Trophoblast cell (in vitro differentiated cells and primary cell): ENCODE measurements around the gene IGIP.
A peak's percentile ranks its signal among the peaks of the same experiment; 100 is the strongest.

Source experiments
- DNase-seq, 2 donors: peaks; one replicate each; pipeline ENCODE4 v3.0.0-alpha.2; 2016
- H2AFZ ChIP-seq: 2 replicates; pipeline ENCODE4 v1.6.1; 2013; ENCODE audit warnings: low read length, moderate library complexity, mild to moderate bottlenecking; ENCODE audit not compliant: insufficient read depth, poor library complexity
- H2AK5ac ChIP-seq: 2 replicates; pipeline ENCODE4 v1.6.1; 2013; ENCODE audit warnings: mild to moderate bottlenecking, low read length
- H2BK120ac ChIP-seq: 2 replicates; pipeline ENCODE4 v1.6.1; 2013; ENCODE audit warnings: low read length, mild to moderate bottlenecking, moderate library complexity; ENCODE audit not compliant: insufficient read depth, poor library complexity
- H2BK12ac ChIP-seq: 2 replicates; pipeline ENCODE4 v1.6.1; 2013; ENCODE audit warnings: mild to moderate bottlenecking, low read length, moderate library complexity
- H2BK5ac ChIP-seq: 2 replicates; pipeline ENCODE4 v1.6.1; 2013; ENCODE audit warnings: low read length, low read depth, moderate library complexity, mild to moderate bottlenecking; ENCODE audit not compliant: poor library complexity
- H3K14ac ChIP-seq: 2 replicates; pipeline ENCODE4 v1.6.1; 2013; ENCODE audit warnings: mild to moderate bottlenecking, low read length
- H3K18ac ChIP-seq: 2 replicates; pipeline ENCODE4 v1.6.1; 2013; ENCODE audit warnings: mild to moderate bottlenecking, low read length
- H3K23ac ChIP-seq: 2 replicates; pipeline ENCODE4 v1.6.1; 2013; ENCODE audit warnings: low read length
- H3K27ac ChIP-seq: 2 replicates; pipeline ENCODE4 v1.5.1; 2013; ENCODE audit warnings: low read depth, mild to moderate bottlenecking, inconsistent platforms, low read length, moderate library complexity
- H3K27me3 ChIP-seq: 2 replicates; pipeline ENCODE4 v1.6.1; 2013; ENCODE audit warnings: inconsistent platforms, mild to moderate bottlenecking, low read length, moderate library complexity; ENCODE audit not compliant: insufficient read depth
- H3K36me3 ChIP-seq, 2 experiments: 1 replicate in 1 of 2; 2 replicates in 1 of 2; pipeline ENCODE4 v1.6.1; 2013; ENCODE audit warnings: low read length in 2 of 2, mild to moderate bottlenecking in 2 of 2, moderate library complexity in 1 of 2; ENCODE audit not compliant: insufficient read depth in 2 of 2, control insufficient read depth in 1 of 2
- H3K4ac ChIP-seq: 2 replicates; pipeline ENCODE4 v1.6.1; 2013; ENCODE audit warnings: low read depth, mild to moderate bottlenecking, low read length, moderate library complexity
- H3K4me1 ChIP-seq, 2 experiments: 1 replicate in 1 of 2; 2 replicates in 1 of 2; pipeline ENCODE4 v1.6.1; 2013; ENCODE audit warnings: low read length in 2 of 2, mild to moderate bottlenecking in 2 of 2, moderate library complexity in 1 of 2; ENCODE audit not compliant: insufficient read depth in 2 of 2, control insufficient read depth in 1 of 2
- H3K4me2 ChIP-seq: 2 replicates; pipeline ENCODE4 v1.6.1; 2013; ENCODE audit warnings: inconsistent platforms, mild to moderate bottlenecking, low read length, moderate library complexity
- H3K4me3 ChIP-seq: 2 replicates; pipeline ENCODE4 v1.5.1; 2013; ENCODE audit warnings: mild to moderate bottlenecking, low read depth, low read length, inconsistent platforms
- H3K79me1 ChIP-seq: one replicate; pipeline ENCODE4 v1.6.1; 2013; ENCODE audit warnings: low read length
- H3K79me2 ChIP-seq: 2 replicates; pipeline ENCODE4 v1.6.1; 2013; ENCODE audit warnings: low read length, mild to moderate bottlenecking; ENCODE audit not compliant: control insufficient read depth, insufficient read depth, poor library complexity
- H3K9ac ChIP-seq: 2 replicates; pipeline ENCODE4 v1.6.1; 2013; ENCODE audit warnings: mild to moderate bottlenecking, low read length
- H3K9me3 ChIP-seq: 2 replicates; pipeline ENCODE4 v1.6.1; 2013; ENCODE audit warnings: low read depth, mild to moderate bottlenecking, control low read depth, inconsistent platforms, low read length; ENCODE audit not compliant: insufficient read depth
- H4K12ac ChIP-seq: 2 replicates; pipeline ENCODE4 v1.6.1; 2013; ENCODE audit warnings: low read depth, mild to moderate bottlenecking, low read length, moderate library complexity
- H4K8ac ChIP-seq: 2 replicates; pipeline ENCODE4 v1.6.1; 2013; ENCODE audit warnings: low read depth, mild to moderate bottlenecking, low read length, moderate library complexity
- H4K91ac ChIP-seq: one replicate; pipeline ENCODE4 v1.6.1; 2013; ENCODE audit warnings: low read depth, mild to moderate bottlenecking, low read length, moderate library complexity
- WGBS: extraction: QIAGEN DNeasy Blood & Tissue Kit; methylation state at CpG from one replicate; pipeline ENCODE4 v1.1.7; 2013; ENCODE audit warnings: missing lambda C conversion rate; ENCODE audit not compliant: insufficient read length, insufficient coverage; ENCODE audit errors: extremely low coverage; 5-methylcytosine and 5-hydroxymethylcytosine counted together

Gene IGIP

DNA sequence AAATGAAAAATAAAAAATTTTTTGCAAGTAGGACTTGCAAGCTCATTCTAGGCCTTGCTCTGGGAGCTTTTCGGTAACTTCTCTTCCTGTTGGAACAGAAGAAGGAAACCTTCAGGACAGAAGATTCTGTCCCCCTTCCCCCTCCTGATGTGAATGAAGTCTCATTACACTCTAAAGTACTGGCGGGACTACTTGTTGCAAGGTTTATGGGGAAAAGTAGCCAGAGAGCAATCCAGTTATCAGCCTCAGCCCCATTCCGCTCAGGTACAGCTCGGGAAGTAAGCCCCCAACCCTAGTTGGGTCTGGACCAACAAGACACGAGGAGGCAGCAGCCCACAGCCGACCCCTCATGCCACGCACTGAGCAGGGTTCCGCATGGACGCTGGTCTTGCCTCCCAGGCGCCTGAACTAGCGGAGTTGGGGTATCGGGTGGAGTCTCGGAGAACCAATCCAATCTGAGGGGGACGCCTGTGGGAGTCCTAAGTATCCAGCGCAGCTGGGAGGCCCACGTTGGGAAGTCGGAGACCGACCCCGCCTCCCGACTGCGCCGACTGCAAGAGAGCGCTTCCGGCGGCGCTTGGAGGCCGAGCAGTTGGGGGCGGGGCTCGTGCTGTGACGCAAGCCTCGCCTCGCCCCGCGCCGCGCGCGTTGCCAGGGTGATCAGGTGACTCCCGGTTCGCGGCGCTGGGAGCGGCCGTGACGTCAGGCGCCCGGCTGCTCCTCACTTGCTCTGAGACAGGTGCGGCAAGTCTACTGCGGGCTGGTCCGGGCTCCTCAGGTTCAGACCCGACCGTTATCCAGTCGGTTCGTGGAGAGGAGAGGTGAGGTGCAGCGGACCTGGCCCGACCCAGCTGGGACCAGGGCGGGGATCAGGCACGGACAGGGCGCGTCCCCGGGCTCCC is 49.0 kb downstream of the IGIP start, which contains the start of gene CYSTM1:
Gene CYSTM1, plus strand, starts transcription at position 724 of the 902 bp plus-strand sequence. CDS start 19,278 bp downstream, outside the sequence.
- Histone ChIP-seq H2BK5ac (peak within 1 kb of the TSS; percentile 44), H3K18ac (peak within 1 kb of the TSS; percentile 51), H3K4me2 (peak within 1 kb of the TSS; percentile 65), H2BK120ac (peak within 1 kb of the TSS; percentile 29), H3K27ac (peak within 1 kb of the TSS; percentile 38), H3K4ac (peak within 1 kb of the TSS; percentile 37), H3K79me2 (peaks cover 3% of the 10 kb centered on the region), H2AFZ (peak within 1 kb of the TSS; percentile 96), H3K4me3 (peak within 1 kb of the TSS; percentile 87), H3K27me3 (no peaks in the 10 kb centered on the region), H3K9ac (peak within 1 kb of the TSS; percentile 81), H2AK5ac (no peak within 1 kb of the TSS), H3K4me1 (peaks cover 2 to 6% of the 10 kb centered on the region in 2 experiments), H4K12ac (peak within 1 kb of the TSS; percentile 84), H4K8ac (peak within 1 kb of the TSS; percentile 86), H4K91ac (peak within 1 kb of the TSS; percentile 74), H3K23ac (no peak within 1 kb of the TSS), H3K9me3 (peaks cover 1% of the 10 kb centered on the region), H3K36me3 (no peaks in the 10 kb centered on the region), H2BK12ac (peak within 1 kb of the TSS; percentile 2), H3K14ac (peak within 1 kb of the TSS; percentile 78), H3K79me1 (peaks cover 13% of the 10 kb centered on the region)
- peak; percentile 99 for DNase-seq
- no CpG with 5 or more reads among the region's 61 CpGs for WGBS

DNA sequence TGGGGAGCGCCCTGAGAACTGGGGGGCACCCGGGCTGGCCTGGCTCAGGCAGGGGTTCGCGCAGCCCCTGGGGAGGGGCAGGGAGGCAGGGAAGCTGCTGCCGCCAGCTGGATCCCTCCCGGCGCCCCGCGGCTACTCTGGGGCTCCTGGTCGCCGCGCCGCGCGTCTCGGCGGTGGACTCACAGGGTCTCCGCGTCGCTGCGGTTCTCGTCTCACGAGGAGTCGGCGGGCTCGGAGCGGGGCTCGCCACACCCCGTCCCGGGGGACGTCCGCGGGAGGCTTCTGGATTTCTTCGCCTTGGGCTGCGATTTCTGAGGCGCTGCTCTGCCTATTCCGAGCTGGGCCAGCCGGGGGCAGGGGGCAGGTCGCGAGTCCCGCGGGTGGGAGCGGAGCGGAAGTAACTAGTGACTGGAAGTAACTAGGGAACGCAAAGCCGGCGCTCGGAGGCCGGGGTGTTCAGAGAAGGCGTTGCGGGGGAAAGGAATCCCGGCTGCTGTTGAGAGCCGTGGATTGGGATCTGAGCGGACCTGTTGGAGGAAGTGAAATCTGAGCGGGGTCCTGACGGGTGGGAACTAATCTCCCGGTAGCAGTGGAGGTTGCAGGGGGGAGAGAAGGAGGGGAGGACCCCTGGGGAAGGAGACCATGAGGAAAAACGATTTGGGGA is 49.8 kb downstream of the IGIP start:
- peak overlapping the region; percentile 65 for H3K4me2 ChIP-seq
- H2AFZ ChIP-seq: peak overlapping the region; percentile 96
- peak overlapping the region; percentile 75 for H3K14ac ChIP-seq
- peak overlapping the region; percentile 8 for H2BK120ac ChIP-seq
- no peak overlapping the region for H2AK5ac ChIP-seq
- no CpG with 5 or more reads among the region's 58 CpGs for WGBS
- H3K4ac ChIP-seq: peak overlapping the region; percentile 37
- no peak overlapping the region for H3K23ac ChIP-seq
- H4K91ac ChIP-seq: peak overlapping the region; percentile 7
- H3K4me1 ChIP-seq: peaks cover 2 to 6% of the 10 kb centered on the region in 2 experiments
- no peaks in the 10 kb centered on the region for H3K27me3 ChIP-seq
- DNase-seq: peak; percentile 42 to 64
- peak overlapping the region; percentile 51 for H4K8ac ChIP-seq
- no peak overlapping the region for H2BK12ac ChIP-seq
- H3K18ac ChIP-seq: peak overlapping the region; percentile 51
- peaks cover 1% of the 10 kb centered on the region for H3K9me3 ChIP-seq
- peaks cover 3% of the 10 kb centered on the region for H3K79me2 ChIP-seq
- H2BK5ac ChIP-seq: peak overlapping the region; percentile 23
- peaks cover 13% of the 10 kb centered on the region for H3K79me1 ChIP-seq
- peak overlapping the region; percentile 81 for H3K9ac ChIP-seq
- peak overlapping the region; percentile 38 for H3K27ac ChIP-seq
- H3K4me3 ChIP-seq: peak overlapping the region; percentile 87
- peak overlapping the region; percentile 27 for H4K12ac ChIP-seq
- no peaks in the 10 kb centered on the region for H3K36me3 ChIP-seq

GRCh38 chr5:140176031-140176387 is 50.3 kb downstream of the IGIP start:
- WGBS: no CpG with 5 or more reads among the region's 4 CpGs
- peak overlapping the region; percentile 44 for H3K18ac ChIP-seq
- H4K12ac ChIP-seq: peak overlapping the region; percentile 27
- peak overlapping the region; percentile 38 for H3K27ac ChIP-seq
- H2AK5ac ChIP-seq: no peak overlapping the region
- H2BK12ac ChIP-seq: no peak overlapping the region
- H3K4me2 ChIP-seq: peak overlapping the region; percentile 65
- DNase-seq: peak in 1 of 2 donors; percentile 31
- no peaks in the 10 kb centered on the region for H3K27me3 ChIP-seq
- H2AFZ ChIP-seq: peak overlapping the region; percentile 96
- peaks cover 3% of the 10 kb centered on the region for H3K79me2 ChIP-seq
- peak overlapping the region; percentile 8 for H2BK120ac ChIP-seq
- H3K4me1 ChIP-seq: peaks cover 2 to 6% of the 10 kb centered on the region in 2 experiments
- H3K4me3 ChIP-seq: peak overlapping the region; percentile 87
- H4K91ac ChIP-seq: peak overlapping the region; percentile 7
- no peak overlapping the region for H3K4ac ChIP-seq
- peak overlapping the region; percentile 51 for H4K8ac ChIP-seq
- no peak overlapping the region for H3K23ac ChIP-seq
- H3K9me3 ChIP-seq: peaks cover 1% of the 10 kb centered on the region
- H3K79me1 ChIP-seq: peaks cover 13% of the 10 kb centered on the region
- H3K9ac ChIP-seq: peak overlapping the region; percentile 81
- H2BK5ac ChIP-seq: no peak overlapping the region
- peak overlapping the region; percentile 16 for H3K14ac ChIP-seq
- H3K36me3 ChIP-seq: no peaks in the 10 kb centered on the region

DNA sequence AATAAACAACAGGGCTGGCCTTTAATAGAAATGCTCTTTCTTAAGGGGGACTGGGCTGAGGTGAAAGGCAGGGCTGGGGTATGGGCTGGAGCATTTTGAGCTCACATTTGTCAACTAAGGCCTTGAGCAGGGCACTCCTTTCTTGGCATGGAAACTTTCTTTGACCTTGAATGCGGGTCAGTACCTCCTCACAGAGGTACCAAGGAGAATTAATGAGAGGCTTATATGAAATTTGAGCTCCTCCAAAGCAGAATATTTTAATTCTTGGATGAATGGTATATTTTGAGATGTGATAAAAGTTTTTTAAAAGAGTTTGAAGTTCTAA is 52.3 kb downstream of the IGIP start:
- Histone ChIP-seq H3K79me1 (peaks cover 13% of the 10 kb centered on the region), H3K9ac (no peak overlapping the region), H3K79me2 (peaks cover 3% of the 10 kb centered on the region), H3K4me3 (no peak overlapping the region), H4K8ac (no peak overlapping the region), H2BK5ac (no peak overlapping the region), H3K27me3 (no peaks in the 10 kb centered on the region), H4K12ac (no peak overlapping the region), H3K9me3 (peaks cover 1% of the 10 kb centered on the region), H4K91ac (no peak overlapping the region), H3K36me3 (no peaks in the 10 kb centered on the region), H2BK120ac (no peak overlapping the region), H3K23ac (no peak overlapping the region), H3K14ac (no peak overlapping the region), H2BK12ac (no peak overlapping the region), H2AFZ (no peak overlapping the region), H3K4ac (no peak overlapping the region), H2AK5ac (no peak overlapping the region), H3K4me1 (peaks cover 2 to 6% of the 10 kb centered on the region in 2 experiments), H3K27ac (no peak overlapping the region), H3K4me2 (no peak overlapping the region), H3K18ac (no peak overlapping the region)
- WGBS: no CpG with 5 or more reads among the region's 1 CpG
- DNase-seq: no peak
